AG09309 (cell line): ENCODE data around the gene LSM14B.
"Not testable (repeated sequence)": the region's sequence is repeated elsewhere in the genome, so short reads cannot be mapped to it uniquely, and the experiment has no call there.

Source experiments
- DNase-seq: peaks from one replicate; pipeline ENCODE4 v3.0.0-alpha.2; 2010; ENCODE audit warnings: low read depth
- H3K4me3 ChIP-seq: 2 replicates; pipeline ENCODE4 v1.5.1; 2011; ENCODE audit warnings: mild to moderate bottlenecking, low read depth, low read length, moderate library complexity; ENCODE audit not compliant: control insufficient read depth
- TF ChIP-seq, protein P1 (sequence below): IDR thresholded peaks from 2 replicates; pipeline ENCODE4 v1.5.1; 2011; ENCODE audit warnings: mild to moderate bottlenecking, low read depth, low read length, inconsistent platforms; ENCODE audit not compliant: insufficient read depth, control insufficient read depth; ENCODE audit errors: missing control alignments

Gene LSM14B

DNA sequence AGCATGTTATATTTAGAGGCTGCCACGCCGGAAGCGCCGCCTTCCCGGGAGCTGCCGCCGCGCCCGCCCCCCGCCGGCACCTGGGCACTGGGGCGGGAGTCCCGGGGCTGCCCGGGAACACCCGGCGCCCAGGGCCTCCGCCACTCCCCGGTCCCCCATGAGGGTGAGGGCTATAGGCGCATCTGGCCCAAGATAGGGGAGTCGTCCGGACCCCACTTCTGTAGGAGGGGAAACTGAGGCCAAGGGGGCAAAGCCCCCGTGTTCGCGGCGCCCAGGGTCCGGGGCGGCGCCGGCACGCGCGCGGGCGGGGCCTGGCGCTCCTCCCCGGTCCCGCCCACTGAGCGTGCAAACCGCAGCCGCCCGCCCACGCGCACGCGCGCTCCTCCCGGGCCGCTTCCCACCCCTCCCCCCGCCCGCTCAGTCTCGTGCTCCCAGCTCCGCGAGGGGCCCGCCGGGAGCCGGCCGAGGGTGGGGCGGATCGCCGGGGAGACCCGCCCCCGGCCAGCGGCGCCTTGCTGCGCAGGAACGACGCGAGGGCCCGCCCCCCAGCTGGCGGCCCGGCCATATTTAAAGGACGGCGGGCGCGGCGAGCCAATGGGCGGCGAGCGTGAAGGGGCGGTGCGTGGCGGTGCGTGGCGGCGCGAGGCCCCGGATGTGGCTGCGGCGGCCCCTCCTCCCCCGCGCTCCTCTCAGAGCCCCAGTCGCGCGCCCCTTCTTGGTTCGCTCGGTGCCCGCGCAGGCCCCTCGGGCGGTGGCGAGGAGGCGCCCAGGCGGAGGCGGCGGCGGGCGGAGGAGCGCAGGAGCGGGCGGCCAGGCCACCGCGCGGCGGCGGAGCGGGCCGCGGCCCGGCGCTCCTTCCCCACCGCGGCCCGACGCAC lies at the start of gene LSM14B:
LSM14B (plus strand) TSS at position 700 of the 878 bp plus-strand sequence. CDS start 192 bp downstream, outside the sequence.
- TF ChIP-seq, protein P1, sequence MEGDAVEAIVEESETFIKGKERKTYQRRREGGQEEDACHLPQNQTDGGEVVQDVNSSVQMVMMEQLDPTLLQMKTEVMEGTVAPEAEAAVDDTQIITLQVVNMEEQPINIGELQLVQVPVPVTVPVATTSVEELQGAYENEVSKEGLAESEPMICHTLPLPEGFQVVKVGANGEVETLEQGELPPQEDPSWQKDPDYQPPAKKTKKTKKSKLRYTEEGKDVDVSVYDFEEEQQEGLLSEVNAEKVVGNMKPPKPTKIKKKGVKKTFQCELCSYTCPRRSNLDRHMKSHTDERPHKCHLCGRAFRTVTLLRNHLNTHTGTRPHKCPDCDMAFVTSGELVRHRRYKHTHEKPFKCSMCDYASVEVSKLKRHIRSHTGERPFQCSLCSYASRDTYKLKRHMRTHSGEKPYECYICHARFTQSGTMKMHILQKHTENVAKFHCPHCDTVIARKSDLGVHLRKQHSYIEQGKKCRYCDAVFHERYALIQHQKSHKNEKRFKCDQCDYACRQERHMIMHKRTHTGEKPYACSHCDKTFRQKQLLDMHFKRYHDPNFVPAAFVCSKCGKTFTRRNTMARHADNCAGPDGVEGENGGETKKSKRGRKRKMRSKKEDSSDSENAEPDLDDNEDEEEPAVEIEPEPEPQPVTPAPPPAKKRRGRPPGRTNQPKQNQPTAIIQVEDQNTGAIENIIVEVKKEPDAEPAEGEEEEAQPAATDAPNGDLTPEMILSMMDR, result no peak
- peak within 1 kb of the TSS; percentile 70 for H3K4me3 ChIP-seq
- peak; percentile 84 for DNase-seq

DNA sequence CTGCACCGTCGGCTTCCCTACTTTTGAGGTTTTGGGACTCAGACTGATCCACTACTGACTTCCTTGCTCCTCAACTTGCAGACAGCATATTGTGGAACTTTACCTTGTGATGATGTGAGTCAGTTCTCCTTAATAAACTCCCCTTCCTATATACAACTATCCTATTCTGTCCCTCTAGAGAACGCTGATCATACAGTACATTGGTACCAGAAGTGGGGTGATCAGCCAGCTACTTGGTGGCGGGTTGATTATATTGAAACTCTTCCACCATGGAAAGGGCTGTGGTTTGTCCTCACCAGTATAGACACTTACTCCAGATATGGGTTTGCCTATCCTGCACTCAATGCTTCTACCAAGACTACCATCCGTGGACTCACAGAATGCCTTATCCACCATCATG lies 49.0 kb upstream of the LSM14B start:
- H3K4me3 ChIP-seq, result no peak overlapping the region
- TF ChIP-seq, protein P1, result no peak
- DNase-seq, result no peak

DNA sequence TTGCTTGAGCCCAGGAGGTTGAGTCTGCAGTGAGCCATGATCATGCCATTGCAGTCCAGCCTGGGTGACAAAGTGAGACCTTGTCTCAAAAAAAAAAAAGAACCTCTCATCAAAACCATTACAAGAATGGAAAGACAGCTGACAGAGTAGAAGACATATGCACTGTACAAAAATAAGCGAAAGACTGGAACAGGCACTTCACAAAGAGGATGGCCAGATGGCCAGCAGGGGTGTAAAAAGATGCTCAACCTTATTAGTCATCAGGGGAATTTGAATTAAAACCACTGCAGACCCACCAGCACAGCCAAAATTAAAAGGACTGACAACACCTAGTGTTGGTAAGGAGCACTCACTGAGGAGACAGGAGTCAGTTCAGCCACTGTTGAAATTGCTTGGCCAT lies 43.1 kb upstream of the LSM14B start:
- no peak for DNase-seq

DNA sequence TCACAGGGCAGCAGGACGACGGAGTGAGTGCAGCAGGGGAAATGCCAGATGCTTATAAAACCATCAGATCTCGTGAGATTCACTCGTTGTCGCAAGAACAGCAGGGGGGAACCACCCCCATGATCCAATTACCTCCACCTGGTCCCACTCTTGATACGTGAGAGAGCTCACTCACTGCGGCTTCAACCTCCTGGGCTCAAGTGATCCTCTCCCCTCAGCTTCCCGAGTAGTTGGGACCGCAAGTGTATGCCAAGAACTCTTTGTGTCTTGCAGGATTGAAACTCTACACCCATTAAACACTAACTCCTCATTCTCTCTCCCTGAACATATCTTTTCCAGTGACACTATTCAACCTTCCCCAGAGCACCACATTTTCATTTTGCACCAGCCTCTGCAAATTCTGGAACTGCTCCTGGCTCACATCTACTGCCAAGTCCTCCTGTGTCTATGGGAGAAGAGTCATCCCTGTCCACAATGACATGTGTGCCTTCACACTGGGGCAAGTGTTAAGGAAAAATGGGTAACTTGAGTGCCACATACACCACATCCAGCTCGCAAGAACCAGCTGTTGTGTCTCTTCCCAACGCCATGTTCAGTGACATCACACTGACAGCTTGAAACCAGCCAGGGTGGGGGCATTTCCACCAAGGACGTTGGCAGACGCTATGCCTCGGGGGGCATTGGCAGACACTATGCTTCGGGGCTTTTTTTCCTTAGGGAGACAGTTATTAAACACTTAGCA lies 41.9 kb upstream of the LSM14B start:
- DNase-seq, result no peak
- H3K4me3 ChIP-seq, result no peak overlapping the region
- TF ChIP-seq, protein P1, result no peak

More for the DNA sequence above, 43.1 kb upstream of the LSM14B start:
- no peak overlapping the region for H3K4me3 ChIP-seq
- TF ChIP-seq, protein P1, result no peak

DNA sequence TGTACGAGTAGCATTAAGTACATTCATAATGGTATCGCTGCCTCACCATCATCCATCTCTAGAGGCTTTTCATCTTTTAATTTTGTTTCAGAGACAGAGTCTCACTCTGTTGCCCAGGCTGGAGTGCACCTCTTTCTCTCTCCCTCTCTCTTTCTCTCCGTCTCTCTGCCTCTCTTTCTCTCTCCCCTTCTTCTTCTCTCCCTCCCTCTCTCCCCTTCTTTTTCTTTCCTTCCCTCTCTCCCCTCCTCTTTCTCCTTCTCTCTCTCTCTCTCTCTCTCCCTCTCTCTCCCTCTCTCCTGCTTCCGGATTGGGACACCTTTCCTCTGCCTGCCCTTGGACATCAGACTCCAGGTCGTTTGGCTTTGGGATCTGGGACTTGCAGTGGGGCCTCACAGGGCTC lies 39.0 kb upstream of the LSM14B start:
- no peak overlapping the region for H3K4me3 ChIP-seq
- TF ChIP-seq, protein P1, result no peak
- DNase-seq, result no peak

DNA sequence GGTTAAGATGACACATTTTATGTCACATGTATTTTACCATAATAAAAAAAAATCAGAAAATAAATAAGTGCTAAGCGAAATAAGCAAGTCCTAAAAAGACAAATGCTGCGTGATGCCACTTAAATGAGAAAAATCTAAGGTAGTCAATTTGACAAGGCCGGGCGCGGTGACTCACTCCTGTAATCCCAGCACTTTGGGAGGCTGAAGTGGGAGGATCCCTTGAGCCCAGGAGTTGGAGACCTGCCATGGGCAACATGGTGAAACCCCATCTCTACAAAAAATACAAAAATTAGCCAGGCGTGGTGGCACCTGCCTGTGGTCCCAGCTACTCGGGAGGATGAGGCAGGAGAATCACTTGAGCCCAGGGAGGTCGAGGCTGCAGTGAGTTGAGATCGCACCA lies 38.1 kb upstream of the LSM14B start:
- DNase-seq, H3K4me3 ChIP-seq: not testable (repeated sequence)

DNA sequence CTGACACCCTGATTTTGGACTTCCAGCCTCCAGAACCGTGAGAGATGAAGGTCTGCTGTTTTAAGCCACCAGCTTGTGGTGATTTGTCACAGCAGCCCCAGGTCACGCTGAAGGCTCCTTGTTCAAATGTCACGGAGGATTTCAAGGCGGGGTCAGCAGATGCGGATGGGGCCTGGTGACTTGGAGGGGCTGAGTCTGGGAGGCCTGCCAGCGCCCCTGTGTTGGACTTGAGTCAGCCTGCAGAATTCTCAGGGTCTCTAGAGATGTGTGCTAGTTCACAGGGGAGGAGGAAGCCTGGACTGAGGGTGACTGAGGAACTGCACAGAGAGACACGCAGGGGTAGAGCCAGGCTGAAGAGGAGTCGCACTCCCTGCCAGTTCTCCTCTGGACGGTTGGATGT lies 37.1 kb upstream of the LSM14B start:
- no peak overlapping the region for H3K4me3 ChIP-seq
- DNase-seq, result no peak
- TF ChIP-seq, protein P1, result no peak
